SK-N-SH (cell line): ENCODE measurements around the gene TECPR2. TPM values are rescaled to one million over a fixed set of nuclear protein-coding genes. Genes with fewer than 3 reads are reported as not detected.

Experiments used
- CTCF ChIA-PET: fragments of 300-600, 350-600 bp; formaldehyde crosslinking; extraction: SDS; loops from one replicate; lab custom pipeline; 2021; lab: Yijun Ruan, JAX
- POLR2A ChIA-PET: fragments of 350-600 bp; sonication (Branson Sonifier 250); formaldehyde crosslinking; extraction: SDS; loops from one replicate; lab custom pipeline; 2020; ENCODE audit warnings: antibody characterized with exemption, inconsistent platforms; lab: Yijun Ruan, JAX
- DNase-seq: peaks from one replicate; pipeline ENCODE4 v3.0.0; 2012
- H2AFZ ChIP-seq: fragments of 200-600 bp; sonication (generic); 2 replicates; pipeline ENCODE4 v1.8.1; 2016; ENCODE audit warnings: antibody characterized with exemption, mild to moderate bottlenecking, low read depth
- H3F3A ChIP-seq: fragments of 200-600 bp; sonication (generic); replicated peaks from 2 replicates; pipeline ENCODE3; 2016; ENCODE audit warnings: antibody characterized with exemption, mild to moderate bottlenecking; ENCODE audit not compliant: insufficient read depth
- H3K27ac ChIP-seq, 2 experiments: fragments of 200-500 bp in 1 of 2; fragments of 200-600 bp in 1 of 2; sonication (Bioruptor generic) in 1 of 2; sonication (generic), shearing (Covaris generic) in 1 of 2; 2 replicates each; pipeline versions ENCODE4 v1.5.1 to v1.6.1; 2014 to 2016; ENCODE audit warnings: low read depth in 2 of 2, inconsistent platforms in 1 of 2, low read length in 1 of 2, mild to moderate bottlenecking in 1 of 2, mixed read lengths in 1 of 2
- H3K27me3 ChIP-seq: fragments of 200-600 bp; sonication (generic), shearing (Covaris generic); 2 replicates; pipeline ENCODE4 v1.6.1; 2016; ENCODE audit warnings: mixed run types; ENCODE audit not compliant: insufficient read depth
- H3K36me3 ChIP-seq, 2 experiments: fragments of 200-500 bp in 1 of 2; fragments of 200-600 bp in 1 of 2; sonication (Bioruptor generic) in 1 of 2; sonication (generic) in 1 of 2; replicated peaks in 1 of 2; 2 replicates each; pipeline versions ENCODE3 to v1.5.1; 2014 to 2016; ENCODE audit warnings: low read length in 1 of 2, mild to moderate bottlenecking in 1 of 2; ENCODE audit not compliant: insufficient read depth in 2 of 2, control insufficient read depth in 1 of 2
- H3K4me1 ChIP-seq, 2 experiments: fragments of 200-500 bp in 1 of 2; fragments of 200-600 bp in 1 of 2; sonication (Bioruptor generic) in 1 of 2; sonication (generic), shearing (Covaris generic) in 1 of 2; 2 replicates each; pipeline versions ENCODE4 v1.5.1 to v1.6.1; 2014 to 2016; ENCODE audit warnings: low read depth in 1 of 2, low read length in 1 of 2, mixed run types in 1 of 2; ENCODE audit not compliant: insufficient read depth in 2 of 2, control insufficient read depth in 1 of 2
- H3K4me2 ChIP-seq: fragments of 200-600 bp; sonication (generic), shearing (Covaris generic); 2 replicates; pipeline ENCODE4 v1.6.1; 2017; ENCODE audit warnings: mixed run types
- H3K4me3 ChIP-seq, 2 experiments: fragments of 200-500 bp in 1 of 2; fragments of 200-600 bp in 1 of 2; sonication (Bioruptor generic) in 1 of 2; sonication (generic), shearing (Covaris generic) in 1 of 2; 2 replicates each; pipeline versions ENCODE4 v1.5.1 to v1.8.1; 2014 to 2016; ENCODE audit warnings: low read depth in 2 of 2, inconsistent platforms in 1 of 2, low read length in 1 of 2, mild to moderate bottlenecking in 1 of 2, mixed read lengths in 1 of 2, moderate library complexity in 1 of 2
- H3K79me2 ChIP-seq: fragments of 200-600 bp; sonication (generic); 2 replicates; pipeline ENCODE4 v1.8.1; 2017; ENCODE audit warnings: mild to moderate bottlenecking; ENCODE audit not compliant: insufficient read depth
- H3K9ac ChIP-seq: fragments of 200-600 bp; sonication (generic); 2 replicates; pipeline ENCODE4 v1.6.1; 2017; ENCODE audit warnings: mixed run types
- H3K9me2 ChIP-seq: fragments of 200-600 bp; sonication (generic); 2 replicates; pipeline ENCODE4 v1.6.1; 2017; ENCODE audit warnings: mixed run types
- H3K9me3 ChIP-seq: fragments of 200-600 bp; sonication (generic); 2 replicates; pipeline ENCODE4 v1.6.1; 2017; ENCODE audit warnings: mixed run types, mild to moderate bottlenecking, moderate library complexity
- H4K20me1 ChIP-seq: fragments of 200-600 bp; sonication (generic); 2 replicates; pipeline ENCODE4 v1.6.1; 2017; ENCODE audit warnings: mild to moderate bottlenecking, mixed run types; ENCODE audit not compliant: insufficient read depth
- CHD2 ChIP-seq: fragments of 150-350 bp; IDR thresholded peaks from 2 replicates; pipeline ENCODE4 v1.6.1; 2018; ENCODE audit warnings: low read length; ENCODE audit not compliant: partially characterized antibody
- ELF1 ChIP-seq: IDR thresholded peaks from 2 replicates; pipeline ENCODE4 v1.4.0; 2012
- GABPA ChIP-seq: IDR thresholded peaks from 2 replicates; pipeline ENCODE4 v1.4.0; 2012; ENCODE audit warnings: low read depth, mild to moderate bottlenecking
- GATA2 ChIP-seq: sonication (generic); formaldehyde crosslinking; IDR thresholded peaks from 2 replicates; pipeline ENCODE4 v1.5.0; 2020; ENCODE audit warnings: mild to moderate bottlenecking, missing genetic modification reagents
- MEF2A ChIP-seq: IDR thresholded peaks from 2 replicates; pipeline ENCODE4 v1.4.0; 2012; ENCODE audit warnings: low read depth, borderline replicate concordance
- MXI1 ChIP-seq: IDR thresholded peaks from 2 replicates; pipeline ENCODE4 v1.6.1; 2012; ENCODE audit warnings: mild to moderate bottlenecking, low read depth, low read length, improper control_type of control experiment
- NRF1 ChIP-seq: IDR thresholded peaks from 2 replicates; pipeline ENCODE4 v1.6.1; 2012; ENCODE audit warnings: low read depth, mild to moderate bottlenecking, low read length
- RAD21 ChIP-seq: IDR thresholded peaks from 2 replicates; pipeline ENCODE4 v1.6.1; 2012; ENCODE audit warnings: mild to moderate bottlenecking, low read length
- RCOR1 ChIP-seq: fragments of 150-350 bp; IDR thresholded peaks from 2 replicates; pipeline ENCODE4 v1.6.1; 2017; ENCODE audit warnings: antibody characterized with exemption, low read length
- RXRA ChIP-seq: IDR thresholded peaks from 2 replicates; pipeline ENCODE4 v1.4.0; 2012; ENCODE audit warnings: low read depth, mild to moderate bottlenecking, borderline replicate concordance
- TCF12 ChIP-seq: IDR thresholded peaks from 2 replicates; pipeline ENCODE4 v1.4.0; 2012
- TEAD4 ChIP-seq: IDR thresholded peaks from 2 replicates; pipeline ENCODE4 v1.4.0; 2012; ENCODE audit warnings: mild to moderate bottlenecking, borderline replicate concordance; ENCODE audit not compliant: insufficient read depth
- WGBS: methylation state at CpG from one replicate; pipeline ENCODE4 v1.1.6; 2017; ENCODE audit warnings: low lambda C conversion rate; 5-methylcytosine and 5-hydroxymethylcytosine counted together
- polyA plus RNA-seq, 3 experiments: library from polyadenylated mRNA; depleted of rRNA; stranded (reverse); fragments of >200 nt; gene quantifications; 2 replicates each; pipeline ENCODE4 v1.2.3, GENCODE V29; 2012
- TF ChIP-seq, protein P1 (sequence below): IDR thresholded peaks from 2 replicates; pipeline ENCODE4 v1.4.0; 2012; ENCODE audit warnings: low read depth, borderline replicate concordance
- TF ChIP-seq, protein P2 (sequence below): fragments of 150-350 bp; IDR thresholded peaks from 2 replicates; pipeline ENCODE4 v1.6.1; 2016; ENCODE audit warnings: mild to moderate bottlenecking, low read depth, low read length
- TF ChIP-seq, protein P3 (sequence below): IDR thresholded peaks from 2 replicates; pipeline ENCODE4 v1.6.1; 2012; ENCODE audit warnings: mild to moderate bottlenecking, low read depth, low read length, moderate library complexity
- TF ChIP-seq, protein P4 (sequence below): IDR thresholded peaks from 2 replicates; pipeline ENCODE4 v1.4.0; 2012; ENCODE audit warnings: low read depth
- TF ChIP-seq, protein P5 (sequence below): IDR thresholded peaks from 2 replicates; pipeline ENCODE4; 2012

Gene TECPR2
- polyA plus RNA-seq, 1 of the 3 experiments (the other 2 are of a cell fraction) = 6.9 TPM

DNA sequence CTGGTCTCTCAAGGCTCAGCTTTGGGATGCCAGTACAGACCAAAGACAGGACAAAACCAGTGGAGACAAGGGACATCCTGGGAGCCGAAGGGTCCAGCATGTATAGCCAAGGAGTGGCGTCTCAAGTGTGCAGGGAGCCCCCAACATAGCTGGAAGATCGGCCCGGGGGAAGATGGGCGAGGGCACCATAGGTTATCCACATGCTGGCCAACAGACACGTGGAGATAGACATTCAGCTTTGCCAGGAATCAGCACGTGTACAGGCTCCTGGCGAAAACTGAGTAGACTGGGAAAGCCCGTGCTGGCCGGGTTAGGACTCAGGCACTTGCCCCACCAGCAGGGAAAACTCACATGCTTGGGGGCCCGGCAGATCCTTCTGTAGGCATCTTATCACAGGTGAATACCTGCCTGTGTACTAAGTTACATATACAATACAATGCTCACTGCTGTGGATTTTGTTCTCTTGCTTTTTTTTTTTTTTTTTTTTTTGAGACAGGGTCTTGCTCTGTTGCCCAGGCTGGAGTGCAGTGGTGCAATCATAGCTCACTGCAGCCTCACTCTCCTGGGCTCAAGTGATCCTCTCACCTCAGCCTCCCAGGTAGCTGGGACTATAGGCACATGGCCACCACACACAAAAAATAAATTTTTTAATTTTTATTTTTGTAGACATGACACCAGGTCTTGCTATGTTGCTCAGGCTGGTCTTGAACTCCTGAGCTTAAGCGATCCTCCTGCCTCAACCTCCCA is 152.4 kb downstream of the TECPR2 start:
- H3K27ac ChIP-seq = no peak overlapping the region
- ChIA-PET POLR2A (no interaction called here), CTCF (interaction anchor here (1.1 to 4.5 kb wide), 6 partner anchors 9 to 97 kb away, joined by 3 to 75 read pairs (median 3); no protein-coding TSS in a partner anchor)
- no peaks in the 10 kb centered on the region for H3K27me3 ChIP-seq
- no peaks in the 10 kb centered on the region for H3K9me2 ChIP-seq
- no peak overlapping the region for H3K4me3 ChIP-seq
- no peak for TF ChIP-seq CHD2
- TF ChIP-seq, protein P1, sequence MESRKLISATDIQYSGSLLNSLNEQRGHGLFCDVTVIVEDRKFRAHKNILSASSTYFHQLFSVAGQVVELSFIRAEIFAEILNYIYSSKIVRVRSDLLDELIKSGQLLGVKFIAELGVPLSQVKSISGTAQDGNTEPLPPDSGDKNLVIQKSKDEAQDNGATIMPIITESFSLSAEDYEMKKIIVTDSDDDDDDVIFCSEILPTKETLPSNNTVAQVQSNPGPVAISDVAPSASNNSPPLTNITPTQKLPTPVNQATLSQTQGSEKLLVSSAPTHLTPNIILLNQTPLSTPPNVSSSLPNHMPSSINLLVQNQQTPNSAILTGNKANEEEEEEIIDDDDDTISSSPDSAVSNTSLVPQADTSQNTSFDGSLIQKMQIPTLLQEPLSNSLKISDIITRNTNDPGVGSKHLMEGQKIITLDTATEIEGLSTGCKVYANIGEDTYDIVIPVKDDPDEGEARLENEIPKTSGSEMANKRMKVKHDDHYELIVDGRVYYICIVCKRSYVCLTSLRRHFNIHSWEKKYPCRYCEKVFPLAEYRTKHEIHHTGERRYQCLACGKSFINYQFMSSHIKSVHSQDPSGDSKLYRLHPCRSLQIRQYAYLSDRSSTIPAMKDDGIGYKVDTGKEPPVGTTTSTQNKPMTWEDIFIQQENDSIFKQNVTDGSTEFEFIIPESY = no peak
- no peak for TF ChIP-seq RAD21
- TF ChIP-seq GATA2 (CRISPR knock-in tag) = no peak
- no peak for DNase-seq
- peaks cover 0 to 11% of the 10 kb centered on the region in 2 experiments; a peak in 1 of 4 replicates for H3K4me1 ChIP-seq
- H3K79me2 ChIP-seq = no peaks in the 10 kb centered on the region
- no peak overlapping the region for H3K9ac ChIP-seq
- no peaks in the 10 kb centered on the region for H4K20me1 ChIP-seq
- no peak overlapping the region for H3K4me2 ChIP-seq
- 80% methylated on average over 9 of the region's 12 CpGs for WGBS
- H3K9me3 ChIP-seq = no peaks in the 10 kb centered on the region
- no peaks in the 10 kb centered on the region for H3K36me3 ChIP-seq
- H2AFZ ChIP-seq = no peak overlapping the region
- peaks cover 3% of the 10 kb centered on the region for H3F3A ChIP-seq

DNA sequence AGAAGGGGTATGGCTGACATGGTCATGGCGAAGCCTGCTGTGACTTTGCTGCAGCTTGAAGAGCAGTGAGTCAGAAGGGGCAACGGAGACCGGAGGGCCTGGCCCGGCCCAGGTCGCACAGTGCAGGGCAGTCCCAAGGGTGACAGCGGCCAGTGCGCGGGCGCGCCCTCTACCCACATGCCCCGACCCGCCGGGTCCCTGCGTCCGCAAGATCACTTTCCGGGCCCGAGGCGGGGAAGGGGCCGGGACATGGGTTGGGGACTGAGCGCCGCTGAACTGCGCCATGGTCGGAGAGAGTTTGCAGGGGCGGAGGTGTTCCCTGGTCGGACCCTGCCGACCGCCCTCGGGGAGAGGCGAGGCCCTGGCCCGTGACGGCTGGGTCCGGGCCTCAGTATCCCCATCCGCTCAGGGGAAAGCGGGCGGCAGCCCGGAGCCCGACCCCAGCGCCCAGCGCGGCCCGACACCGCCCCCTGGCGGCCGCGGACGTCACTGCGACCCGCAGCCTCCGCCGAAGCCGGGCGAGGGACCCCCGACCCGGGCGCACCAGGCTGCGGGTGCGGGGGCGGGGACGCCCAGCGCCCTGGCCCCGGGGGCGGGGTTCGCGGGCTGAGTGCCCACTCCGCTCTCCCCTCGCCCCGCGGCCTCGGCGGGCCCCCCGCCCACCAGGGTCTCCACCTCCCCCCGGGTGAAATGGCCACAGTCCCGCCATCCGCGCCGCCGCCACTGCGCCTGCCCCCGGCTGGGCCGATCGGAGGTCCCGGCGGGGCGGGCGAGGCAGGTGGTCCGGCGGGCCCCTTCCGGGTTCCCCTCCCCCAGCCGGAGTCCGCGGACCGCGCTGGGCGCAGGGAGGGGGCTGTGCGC is 154.0 kb downstream of the TECPR2 start:
- peak; percentile 97 for DNase-seq
- H3K36me3 ChIP-seq = no peaks in the 10 kb centered on the region
- WGBS = 24% methylated on average over 3 of the region's 95 CpGs
- TF ChIP-seq, protein P2, sequence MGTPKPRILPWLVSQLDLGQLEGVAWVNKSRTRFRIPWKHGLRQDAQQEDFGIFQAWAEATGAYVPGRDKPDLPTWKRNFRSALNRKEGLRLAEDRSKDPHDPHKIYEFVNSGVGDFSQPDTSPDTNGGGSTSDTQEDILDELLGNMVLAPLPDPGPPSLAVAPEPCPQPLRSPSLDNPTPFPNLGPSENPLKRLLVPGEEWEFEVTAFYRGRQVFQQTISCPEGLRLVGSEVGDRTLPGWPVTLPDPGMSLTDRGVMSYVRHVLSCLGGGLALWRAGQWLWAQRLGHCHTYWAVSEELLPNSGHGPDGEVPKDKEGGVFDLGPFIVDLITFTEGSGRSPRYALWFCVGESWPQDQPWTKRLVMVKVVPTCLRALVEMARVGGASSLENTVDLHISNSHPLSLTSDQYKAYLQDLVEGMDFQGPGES = no peak
- TF ChIP-seq TCF12 (no peak), TEAD4 (no peak), NRF1 (peak; percentile 17; the same call in 1 of the 2 replicates), RXRA (no peak), GABPA (no peak), MEF2A (no peak), MXI1 (peak; percentile 64), ELF1 (peak; percentile 34; the same call in 1 of the 2 replicates), RCOR1 (no peak)
- TF ChIP-seq, protein P3, sequence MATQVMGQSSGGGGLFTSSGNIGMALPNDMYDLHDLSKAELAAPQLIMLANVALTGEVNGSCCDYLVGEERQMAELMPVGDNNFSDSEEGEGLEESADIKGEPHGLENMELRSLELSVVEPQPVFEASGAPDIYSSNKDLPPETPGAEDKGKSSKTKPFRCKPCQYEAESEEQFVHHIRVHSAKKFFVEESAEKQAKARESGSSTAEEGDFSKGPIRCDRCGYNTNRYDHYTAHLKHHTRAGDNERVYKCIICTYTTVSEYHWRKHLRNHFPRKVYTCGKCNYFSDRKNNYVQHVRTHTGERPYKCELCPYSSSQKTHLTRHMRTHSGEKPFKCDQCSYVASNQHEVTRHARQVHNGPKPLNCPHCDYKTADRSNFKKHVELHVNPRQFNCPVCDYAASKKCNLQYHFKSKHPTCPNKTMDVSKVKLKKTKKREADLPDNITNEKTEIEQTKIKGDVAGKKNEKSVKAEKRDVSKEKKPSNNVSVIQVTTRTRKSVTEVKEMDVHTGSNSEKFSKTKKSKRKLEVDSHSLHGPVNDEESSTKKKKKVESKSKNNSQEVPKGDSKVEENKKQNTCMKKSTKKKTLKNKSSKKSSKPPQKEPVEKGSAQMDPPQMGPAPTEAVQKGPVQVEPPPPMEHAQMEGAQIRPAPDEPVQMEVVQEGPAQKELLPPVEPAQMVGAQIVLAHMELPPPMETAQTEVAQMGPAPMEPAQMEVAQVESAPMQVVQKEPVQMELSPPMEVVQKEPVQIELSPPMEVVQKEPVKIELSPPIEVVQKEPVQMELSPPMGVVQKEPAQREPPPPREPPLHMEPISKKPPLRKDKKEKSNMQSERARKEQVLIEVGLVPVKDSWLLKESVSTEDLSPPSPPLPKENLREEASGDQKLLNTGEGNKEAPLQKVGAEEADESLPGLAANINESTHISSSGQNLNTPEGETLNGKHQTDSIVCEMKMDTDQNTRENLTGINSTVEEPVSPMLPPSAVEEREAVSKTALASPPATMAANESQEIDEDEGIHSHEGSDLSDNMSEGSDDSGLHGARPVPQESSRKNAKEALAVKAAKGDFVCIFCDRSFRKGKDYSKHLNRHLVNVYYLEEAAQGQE = no peak
- TF ChIP-seq, protein P4, sequence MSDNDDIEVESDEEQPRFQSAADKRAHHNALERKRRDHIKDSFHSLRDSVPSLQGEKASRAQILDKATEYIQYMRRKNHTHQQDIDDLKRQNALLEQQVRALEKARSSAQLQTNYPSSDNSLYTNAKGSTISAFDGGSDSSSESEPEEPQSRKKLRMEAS = no peak
- TF ChIP-seq, protein P5, sequence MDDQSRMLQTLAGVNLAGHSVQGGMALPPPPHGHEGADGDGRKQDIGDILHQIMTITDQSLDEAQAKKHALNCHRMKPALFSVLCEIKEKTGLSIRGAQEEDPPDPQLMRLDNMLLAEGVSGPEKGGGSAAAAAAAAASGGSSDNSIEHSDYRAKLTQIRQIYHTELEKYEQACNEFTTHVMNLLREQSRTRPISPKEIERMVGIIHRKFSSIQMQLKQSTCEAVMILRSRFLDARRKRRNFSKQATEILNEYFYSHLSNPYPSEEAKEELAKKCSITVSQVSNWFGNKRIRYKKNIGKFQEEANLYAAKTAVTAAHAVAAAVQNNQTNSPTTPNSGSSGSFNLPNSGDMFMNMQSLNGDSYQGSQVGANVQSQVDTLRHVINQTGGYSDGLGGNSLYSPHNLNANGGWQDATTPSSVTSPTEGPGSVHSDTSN = no peak

More for the DNA sequence above, 154.0 kb downstream of the TECPR2 start:
- no peaks in the 10 kb centered on the region for H3K27me3 ChIP-seq
- CTCF ChIA-PET = interaction anchor here (0.6 to 4.5 kb wide), 19 partner anchors 8 to 128 kb away, joined by 3 to 75 read pairs (median 3); no protein-coding TSS in a partner anchor
- H3K4me1 ChIP-seq = peaks cover 0 to 4% of the 10 kb centered on the region in 2 experiments; a peak in 1 of 4 replicates
- H3K9me3 ChIP-seq = no peaks in the 10 kb centered on the region
- peak overlapping the region; percentile 93 for H3K4me2 ChIP-seq
- H3K9ac ChIP-seq = peak overlapping the region; percentile 68
- H3K4me3 ChIP-seq = peak overlapping the region; percentile 63 to 66
- H4K20me1 ChIP-seq = no peaks in the 10 kb centered on the region
- H3K79me2 ChIP-seq = no peaks in the 10 kb centered on the region
- POLR2A ChIA-PET = no interaction called here
- H3F3A ChIP-seq = peaks cover 3% of the 10 kb centered on the region
- peak overlapping the region; percentile 86 for H2AFZ ChIP-seq
- no peak overlapping the region; a peak in 1 of 4 replicates for H3K27ac ChIP-seq
- no peaks in the 10 kb centered on the region for H3K9me2 ChIP-seq
